ENCODE data around the gene GRIK2.

DNA sequence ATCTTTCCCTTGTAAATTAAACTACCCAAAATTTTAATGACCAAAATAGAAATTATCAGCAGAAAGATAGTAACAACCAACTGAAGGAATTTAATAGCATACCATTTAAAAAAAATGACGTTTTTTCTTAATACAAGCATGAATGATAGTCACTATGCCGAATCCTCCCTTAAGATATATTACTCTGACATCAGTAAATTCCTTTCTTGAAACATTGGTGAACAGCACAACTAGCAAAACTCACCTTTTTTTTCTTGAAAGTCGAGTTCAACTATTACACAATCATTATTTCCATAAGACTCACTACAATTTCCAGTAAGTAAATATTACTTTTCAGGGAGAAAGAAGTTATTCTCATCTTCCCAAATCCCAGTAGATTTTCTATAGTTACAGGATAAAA lies 433.2 kb downstream of the GRIK2 start:
- TF ChIP-seq, protein P1, sequence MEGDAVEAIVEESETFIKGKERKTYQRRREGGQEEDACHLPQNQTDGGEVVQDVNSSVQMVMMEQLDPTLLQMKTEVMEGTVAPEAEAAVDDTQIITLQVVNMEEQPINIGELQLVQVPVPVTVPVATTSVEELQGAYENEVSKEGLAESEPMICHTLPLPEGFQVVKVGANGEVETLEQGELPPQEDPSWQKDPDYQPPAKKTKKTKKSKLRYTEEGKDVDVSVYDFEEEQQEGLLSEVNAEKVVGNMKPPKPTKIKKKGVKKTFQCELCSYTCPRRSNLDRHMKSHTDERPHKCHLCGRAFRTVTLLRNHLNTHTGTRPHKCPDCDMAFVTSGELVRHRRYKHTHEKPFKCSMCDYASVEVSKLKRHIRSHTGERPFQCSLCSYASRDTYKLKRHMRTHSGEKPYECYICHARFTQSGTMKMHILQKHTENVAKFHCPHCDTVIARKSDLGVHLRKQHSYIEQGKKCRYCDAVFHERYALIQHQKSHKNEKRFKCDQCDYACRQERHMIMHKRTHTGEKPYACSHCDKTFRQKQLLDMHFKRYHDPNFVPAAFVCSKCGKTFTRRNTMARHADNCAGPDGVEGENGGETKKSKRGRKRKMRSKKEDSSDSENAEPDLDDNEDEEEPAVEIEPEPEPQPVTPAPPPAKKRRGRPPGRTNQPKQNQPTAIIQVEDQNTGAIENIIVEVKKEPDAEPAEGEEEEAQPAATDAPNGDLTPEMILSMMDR (IDR thresholded peaks at IDR 0.05) = no peak
- TF ChIP-seq POLR2A (IDR thresholded peaks at IDR 0.05) = no peak

Measured in heart left ventricle (tissue), 13 donors.